H7 (cell line): ENCODE results near the gene PLCB4. TPM values are rescaled to one million over a fixed set of nuclear protein-coding genes. Genes with fewer than 3 reads are reported as not detected.
"Not testable (repeated sequence)": the region's sequence is repeated elsewhere in the genome, so short reads cannot be mapped to it uniquely, and the experiment has no call there.

Source experiments
- DNase-seq: peaks from one replicate; pipeline ENCODE4 v3.0.0; 2012
- H3K27me3 ChIP-seq: 2 replicates; pipeline ENCODE4 v1.6.0; 2011; ENCODE audit warnings: mild to moderate bottlenecking, low read length; ENCODE audit not compliant: control insufficient read depth, insufficient read depth
- H3K36me3 ChIP-seq: replicated peaks from 2 replicates; pipeline ENCODE4 v1.5.1; 2011; ENCODE audit warnings: low read length; ENCODE audit not compliant: control insufficient read depth, insufficient read depth
- H3K4me3 ChIP-seq: 2 replicates; pipeline ENCODE4 v1.5.1; 2011; ENCODE audit warnings: low read depth, mild to moderate bottlenecking, control low read depth, low read length, moderate library complexity; ENCODE audit not compliant: insufficient read depth
- total RNA-seq: library from RNA; depleted of rRNA; stranded (reverse); fragments of >200 nt; shearing (Covaris generic); gene quantifications from 2 replicates; pipeline ENCODE4 v1.2.3, GENCODE V29; 2014

PLCB4 gene
- total RNA-seq, 1 experiment from 2014 or later, result 3.4 TPM

- no peak for DNase-seq
These were observed 80.9 kb downstream of the PLCB4 start for GRCh38 chr20:9149796-9150195.

GRCh38 chr20:9150679-9151078 is 81.8 kb downstream of the PLCB4 start:
- no peak overlapping the region for H3K4me3 ChIP-seq
- no peak for DNase-seq
- no peaks in the 10 kb centered on the region for H3K27me3 ChIP-seq
- H3K36me3 ChIP-seq, result no peaks in the 10 kb centered on the region

More at GRCh38 chr20:9149796-9150195, 80.9 kb downstream of the PLCB4 start:
- no peaks in the 10 kb centered on the region for H3K36me3 ChIP-seq
- H3K27me3 ChIP-seq, result no peaks in the 10 kb centered on the region
- no peak overlapping the region for H3K4me3 ChIP-seq

GRCh38 chr20:9152139-9152538 is 83.3 kb downstream of the PLCB4 start:
- not testable (repeated sequence) for H3K4me3 ChIP-seq, H3K27me3 ChIP-seq, DNase-seq, H3K36me3 ChIP-seq

- Histone ChIP-seq H3K4me3 (no peak overlapping the region), H3K36me3 (no peaks in the 10 kb centered on the region), H3K27me3 (no peaks in the 10 kb centered on the region)
- no peak for DNase-seq
These were observed 85.7 kb downstream of the PLCB4 start for GRCh38 chr20:9154464-9155024.

- Histone ChIP-seq H3K4me3 (no peak overlapping the region), H3K36me3 (no peaks in the 10 kb centered on the region), H3K27me3 (no peaks in the 10 kb centered on the region)
- DNase-seq, result no peak
These were observed 87.8 kb downstream of the PLCB4 start for GRCh38 chr20:9156529-9157280.

GRCh38 chr20:9160331-9160730 is 91.4 kb downstream of the PLCB4 start:
- no peaks in the 10 kb centered on the region for H3K27me3 ChIP-seq
- no peak overlapping the region for H3K4me3 ChIP-seq
- no peak for DNase-seq
- H3K36me3 ChIP-seq, result no peaks in the 10 kb centered on the region

- Histone ChIP-seq H3K36me3 (no peaks in the 10 kb centered on the region), H3K27me3 (no peaks in the 10 kb centered on the region), H3K4me3 (no peak overlapping the region)
- no peak for DNase-seq
These were observed 91.9 kb downstream of the PLCB4 start for GRCh38 chr20:9160757-9161156.

- Histone ChIP-seq H3K4me3 (no peak overlapping the region), H3K27me3 (no peaks in the 10 kb centered on the region), H3K36me3 (no peaks in the 10 kb centered on the region)
- no peak for DNase-seq
These were observed 92.4 kb downstream of the PLCB4 start for GRCh38 chr20:9161311-9161710.

- Histone ChIP-seq H3K4me3 (no peak overlapping the region), H3K27me3 (no peaks in the 10 kb centered on the region), H3K36me3 (no peaks in the 10 kb centered on the region)
- no peak for DNase-seq
These were observed 94.4 kb downstream of the PLCB4 start for GRCh38 chr20:9163251-9163650.

- no peak for DNase-seq
- Histone ChIP-seq H3K36me3 (no peaks in the 10 kb centered on the region), H3K4me3 (no peak overlapping the region), H3K27me3 (no peaks in the 10 kb centered on the region)
These were observed 95.1 kb downstream of the PLCB4 start for GRCh38 chr20:9163995-9164394.

GRCh38 chr20:9165261-9165660 is 96.4 kb downstream of the PLCB4 start:
- Histone ChIP-seq H3K36me3 (no peaks in the 10 kb centered on the region), H3K4me3 (no peak overlapping the region), H3K27me3 (no peaks in the 10 kb centered on the region)
- no peak for DNase-seq

- H3K27me3 ChIP-seq, result no peaks in the 10 kb centered on the region
These were observed 97.4 kb downstream of the PLCB4 start for GRCh38 chr20:9166153-9166780.

GRCh38 chr20:9169409-9169808 is 100.5 kb downstream of the PLCB4 start:
- no peak for DNase-seq
- Histone ChIP-seq H3K4me3 (no peak overlapping the region), H3K27me3 (no peaks in the 10 kb centered on the region), H3K36me3 (no peaks in the 10 kb centered on the region)

More at GRCh38 chr20:9166153-9166780, 97.4 kb downstream of the PLCB4 start:
- Histone ChIP-seq H3K4me3 (no peak overlapping the region), H3K36me3 (no peaks in the 10 kb centered on the region)
- DNase-seq, result no peak

- Histone ChIP-seq H3K4me3 (no peak overlapping the region), H3K36me3 (no peaks in the 10 kb centered on the region), H3K27me3 (no peaks in the 10 kb centered on the region)
- no peak for DNase-seq
These were observed 104.0 kb downstream of the PLCB4 start for GRCh38 chr20:9172851-9173250.

- Histone ChIP-seq H3K36me3 (no peaks in the 10 kb centered on the region), H3K27me3 (no peaks in the 10 kb centered on the region), H3K4me3 (no peak overlapping the region)
- no peak for DNase-seq
These were observed 108.4 kb downstream of the PLCB4 start for GRCh38 chr20:9177278-9177677.
